Ishikawa (cell line): ENCODE data around the gene MAN2B2.

Experiments used
- CEBPB ChIP-seq: IDR thresholded peaks from 2 replicates; pipeline ENCODE4 v1.6.1; 2012
- CREB1 ChIP-seq: IDR thresholded peaks from 2 replicates; pipeline ENCODE4 v1.6.1; 2012; ENCODE audit warnings: low read depth
- EGR1 ChIP-seq: IDR thresholded peaks from 2 replicates; pipeline ENCODE4 v1.6.1; 2012
- EP300 ChIP-seq: IDR thresholded peaks from 2 replicates; pipeline ENCODE4 v1.6.1; 2012; ENCODE audit warnings: borderline replicate concordance
- FOXM1 ChIP-seq: IDR thresholded peaks from 2 replicates; pipeline ENCODE4 v1.6.1; 2012; ENCODE audit warnings: low read depth, borderline replicate concordance
- MAX ChIP-seq: IDR thresholded peaks from 2 replicates; pipeline ENCODE4 v1.6.1; 2012
- NFIC ChIP-seq: IDR thresholded peaks from 2 replicates; pipeline ENCODE4 v1.6.1; 2012
- RAD21 ChIP-seq: IDR thresholded peaks from 2 replicates; pipeline ENCODE4 v1.6.1; 2012; ENCODE audit warnings: low read depth
- TAF1 ChIP-seq: IDR thresholded peaks from 2 replicates; pipeline ENCODE4 v1.6.1; 2012; ENCODE audit warnings: low read depth, mild to moderate bottlenecking
- TCF12 ChIP-seq: IDR thresholded peaks from 2 replicates; pipeline ENCODE4 v1.6.1; 2012; ENCODE audit warnings: low read depth
- TEAD4 ChIP-seq: IDR thresholded peaks from 2 replicates; pipeline ENCODE4 v1.6.1; 2012
- USF1 ChIP-seq: IDR thresholded peaks from 2 replicates; pipeline ENCODE4 v1.6.1; 2012
- YY1 ChIP-seq: IDR thresholded peaks from 2 replicates; pipeline ENCODE4 v1.6.1; 2012; ENCODE audit warnings: low read depth
- ZBTB7A ChIP-seq: IDR thresholded peaks from 2 replicates; pipeline ENCODE4 v1.6.1; 2012; ENCODE audit warnings: low read depth
- TF ChIP-seq, protein P1 (sequence below): IDR thresholded peaks from 2 replicates; pipeline ENCODE4 v1.6.1; 2012; ENCODE audit warnings: low read depth, mild to moderate bottlenecking

Gene MAN2B2

GRCh38 chr4:6581566-6582121 lies 6.7 kb downstream of the MAN2B2 start:
- no peak for TF ChIP-seq YY1

GRCh38 chr4:6582889-6583490 lies 8.0 kb downstream of the MAN2B2 start:
- no peak for TF ChIP-seq MAX
- TF ChIP-seq NFIC = no peak
- no peak for TF ChIP-seq EP300
- TF ChIP-seq RAD21 = no peak
- peak; percentile 72; the same call in 1 of the 2 replicates for TF ChIP-seq YY1
- no peak for TF ChIP-seq FOXM1
- TF ChIP-seq, protein P1, sequence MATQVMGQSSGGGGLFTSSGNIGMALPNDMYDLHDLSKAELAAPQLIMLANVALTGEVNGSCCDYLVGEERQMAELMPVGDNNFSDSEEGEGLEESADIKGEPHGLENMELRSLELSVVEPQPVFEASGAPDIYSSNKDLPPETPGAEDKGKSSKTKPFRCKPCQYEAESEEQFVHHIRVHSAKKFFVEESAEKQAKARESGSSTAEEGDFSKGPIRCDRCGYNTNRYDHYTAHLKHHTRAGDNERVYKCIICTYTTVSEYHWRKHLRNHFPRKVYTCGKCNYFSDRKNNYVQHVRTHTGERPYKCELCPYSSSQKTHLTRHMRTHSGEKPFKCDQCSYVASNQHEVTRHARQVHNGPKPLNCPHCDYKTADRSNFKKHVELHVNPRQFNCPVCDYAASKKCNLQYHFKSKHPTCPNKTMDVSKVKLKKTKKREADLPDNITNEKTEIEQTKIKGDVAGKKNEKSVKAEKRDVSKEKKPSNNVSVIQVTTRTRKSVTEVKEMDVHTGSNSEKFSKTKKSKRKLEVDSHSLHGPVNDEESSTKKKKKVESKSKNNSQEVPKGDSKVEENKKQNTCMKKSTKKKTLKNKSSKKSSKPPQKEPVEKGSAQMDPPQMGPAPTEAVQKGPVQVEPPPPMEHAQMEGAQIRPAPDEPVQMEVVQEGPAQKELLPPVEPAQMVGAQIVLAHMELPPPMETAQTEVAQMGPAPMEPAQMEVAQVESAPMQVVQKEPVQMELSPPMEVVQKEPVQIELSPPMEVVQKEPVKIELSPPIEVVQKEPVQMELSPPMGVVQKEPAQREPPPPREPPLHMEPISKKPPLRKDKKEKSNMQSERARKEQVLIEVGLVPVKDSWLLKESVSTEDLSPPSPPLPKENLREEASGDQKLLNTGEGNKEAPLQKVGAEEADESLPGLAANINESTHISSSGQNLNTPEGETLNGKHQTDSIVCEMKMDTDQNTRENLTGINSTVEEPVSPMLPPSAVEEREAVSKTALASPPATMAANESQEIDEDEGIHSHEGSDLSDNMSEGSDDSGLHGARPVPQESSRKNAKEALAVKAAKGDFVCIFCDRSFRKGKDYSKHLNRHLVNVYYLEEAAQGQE = no peak
- TF ChIP-seq USF1 = peak; percentile 97

- TF ChIP-seq MAX (no peak), ZBTB7A (no peak), TCF12 (no peak), EGR1 (no peak), FOXM1 (no peak), YY1 (no peak), CREB1 (no peak), CEBPB (no peak), NFIC (no peak), USF1 (no peak), RAD21 (no peak), EP300 (no peak), TAF1 (no peak)
- TF ChIP-seq, protein P1 = no peak
Measured at GRCh38 chr4:6584865-6585264, 9.9 kb downstream of the MAN2B2 start.

DNA sequence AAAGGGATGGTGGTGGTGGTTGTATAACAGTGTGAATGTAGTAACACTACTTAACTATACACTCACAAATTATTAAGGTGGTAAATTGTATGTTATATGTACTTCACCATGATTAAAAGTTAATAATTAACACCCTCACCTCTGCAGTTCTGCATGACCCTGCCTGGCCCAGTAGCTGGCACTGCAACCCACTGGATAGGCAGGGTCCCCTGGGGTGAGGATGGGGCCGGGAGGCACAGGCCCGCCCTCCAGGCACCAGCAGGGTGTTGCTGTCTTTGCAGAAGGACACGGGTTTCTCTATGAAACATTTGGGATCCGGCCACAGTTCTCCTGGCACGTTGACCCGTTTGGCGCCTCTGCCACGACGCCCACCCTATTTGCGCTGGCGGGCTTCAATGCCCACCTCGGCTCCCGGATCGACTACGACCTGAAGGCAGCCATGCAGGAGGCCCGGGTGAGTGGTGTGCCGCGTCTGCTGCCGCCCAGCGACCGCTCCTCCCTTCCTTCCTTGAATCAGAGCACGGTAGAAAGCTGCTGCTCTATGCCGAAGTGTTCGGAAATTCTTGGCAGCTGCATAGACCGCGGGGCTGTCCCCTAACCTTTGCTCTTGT lies 11.8 kb downstream of the MAN2B2 start:
- TF ChIP-seq EGR1 (no peak), USF1 (no peak), FOXM1 (no peak), NFIC (no peak), EP300 (no peak), TAF1 (no peak), ZBTB7A (no peak), CREB1 (no peak), MAX (no peak), YY1 (no peak), TEAD4 (no peak), TCF12 (no peak), RAD21 (no peak), CEBPB (no peak)
- TF ChIP-seq, protein P1 = no peak
